NCI-H1694 treated with DMSO at 0.1 percent for 48 hours (cell line): ENCODE data around the gene FIS1.
"Not testable (repeated sequence)": the region's sequence is repeated elsewhere in the genome, so short reads cannot be mapped to it uniquely, and the experiment has no call there.

Source experiments
- DNase-seq: peaks from one replicate; lab custom pipeline; 2025; lab: John Stamatoyannopoulos, UW

FIS1 gene

DNA sequence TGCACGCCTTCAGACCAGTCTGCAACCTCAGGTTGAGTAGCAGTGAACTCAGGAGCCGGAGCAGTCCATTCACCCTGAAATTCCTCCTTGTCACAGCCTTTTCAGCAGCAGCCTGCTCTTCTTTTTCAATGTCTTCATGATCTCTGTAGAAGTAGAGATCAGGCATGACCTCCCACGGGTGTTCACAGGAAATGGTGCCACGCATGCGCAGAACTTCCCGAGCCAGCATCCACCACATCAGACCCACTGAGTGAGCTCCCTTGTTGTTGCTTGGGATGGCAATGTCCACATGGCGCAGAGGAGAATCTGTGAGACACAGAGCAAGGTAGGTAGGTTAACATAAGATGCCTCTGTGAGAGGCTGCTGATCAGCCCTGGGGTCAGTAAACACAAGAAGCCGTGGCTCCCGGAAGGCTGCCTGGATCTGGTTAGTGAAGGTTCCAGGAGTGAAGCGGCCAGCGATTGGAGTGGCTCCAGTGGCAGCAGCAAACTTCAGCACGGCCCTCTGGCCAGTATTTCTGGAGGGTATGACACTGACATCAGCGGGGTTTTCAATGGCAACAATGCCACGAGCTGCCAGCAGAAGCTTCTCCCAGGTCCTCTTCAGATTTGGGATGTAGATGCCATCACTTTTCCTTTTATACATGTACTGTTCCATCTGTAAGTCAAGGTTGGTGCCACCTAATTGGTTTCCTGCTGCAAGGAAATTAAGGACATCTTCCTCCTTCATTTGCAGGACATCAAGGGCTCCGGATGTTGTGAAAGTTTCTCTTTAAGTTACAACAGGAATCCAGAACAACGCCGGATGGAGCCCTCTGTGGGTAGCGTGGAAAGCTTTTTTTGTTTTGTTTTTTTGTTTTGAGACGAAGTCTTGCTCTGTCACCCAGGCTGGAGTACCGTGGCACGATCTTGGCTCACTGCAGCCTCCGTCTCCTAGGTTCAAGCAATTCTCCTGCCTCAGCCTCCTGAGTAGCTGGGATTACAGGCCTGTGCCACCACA is 40.8 kb downstream of the FIS1 start:
- not testable (repeated sequence) for DNase-seq

DNA sequence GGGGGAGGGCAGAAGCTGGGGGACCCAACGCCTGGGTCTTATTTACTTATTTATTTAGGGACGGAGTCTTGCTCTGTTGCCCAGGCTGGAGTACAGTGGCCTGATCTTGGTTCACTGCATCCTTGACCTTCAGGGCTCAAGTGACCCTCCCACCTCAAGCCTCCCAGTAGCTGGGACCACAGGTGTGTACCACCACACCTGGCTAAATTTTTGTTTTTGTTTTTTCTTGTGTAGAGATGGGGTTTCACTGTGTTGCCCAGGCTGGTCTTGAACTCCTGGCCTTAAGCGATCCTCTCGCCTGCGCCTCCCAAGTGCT is 42.3 kb downstream of the FIS1 start:
- DNase-seq, result no peak

GRCh38 chr7:101201695-101202602 is 42.9 kb downstream of the FIS1 start:
- DNase-seq, result no peak

DNA sequence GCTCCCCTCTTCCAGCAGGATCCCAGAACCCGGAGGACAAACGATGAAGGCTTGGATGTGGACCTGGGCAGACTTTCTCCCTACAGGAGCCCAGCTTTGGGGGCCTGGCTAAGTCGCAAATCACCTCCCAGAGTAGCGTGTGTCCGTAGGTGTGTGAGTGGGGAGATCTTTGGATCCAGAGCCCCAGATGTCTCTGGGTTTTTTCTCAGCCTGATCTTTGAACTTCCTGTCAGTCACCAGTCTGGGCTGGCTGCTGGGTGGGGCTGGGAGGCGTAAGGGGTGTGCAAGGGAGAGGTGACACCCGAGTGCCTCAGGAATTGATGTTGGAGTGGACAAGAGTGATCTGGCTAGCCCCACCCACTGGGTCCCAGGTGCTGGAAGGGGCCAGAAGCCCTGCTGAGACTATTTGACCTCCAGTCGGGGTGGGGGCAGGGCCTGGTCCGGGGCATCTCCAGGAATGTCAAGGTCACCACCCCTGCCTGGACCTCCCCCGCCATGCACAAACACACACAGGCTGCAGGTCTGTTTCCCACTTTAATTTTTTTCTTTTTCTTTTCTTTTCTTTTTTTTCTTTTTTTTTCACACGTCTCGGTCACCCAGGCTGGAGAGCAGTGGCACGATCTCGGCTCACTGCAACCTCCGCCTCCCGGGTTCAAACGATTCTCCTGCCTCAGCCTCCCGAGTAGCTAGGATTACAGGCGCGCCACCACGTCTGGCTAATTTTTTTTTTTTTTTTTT is 43.9 kb downstream of the FIS1 start, which contains the start of gene MOGAT3:
TSS of gene MOGAT3 (minus strand) at position 175 of the 738 bp plus-strand sequence. CDS start 182 bp downstream, outside the sequence.
- DNase-seq, result no peak

DNA sequence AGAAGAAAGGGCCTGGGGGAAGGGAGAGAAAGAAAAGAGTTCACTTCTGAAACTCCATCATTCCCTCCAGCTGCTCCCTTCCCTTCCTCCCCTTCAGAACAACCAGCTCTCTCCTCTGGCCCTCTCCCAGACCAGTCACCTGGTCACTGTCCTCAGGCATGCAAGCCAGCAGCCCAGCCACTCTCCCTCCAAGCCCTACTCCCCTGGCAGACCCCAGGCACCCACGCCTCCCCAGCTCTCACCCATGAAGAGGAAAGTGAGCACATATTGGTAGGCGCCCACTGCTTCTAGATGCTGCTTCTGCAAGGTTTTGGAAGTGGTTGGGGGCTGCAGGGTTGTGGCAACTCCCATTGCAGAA is 44.4 kb downstream of the FIS1 start:
- no peak for DNase-seq

DNA sequence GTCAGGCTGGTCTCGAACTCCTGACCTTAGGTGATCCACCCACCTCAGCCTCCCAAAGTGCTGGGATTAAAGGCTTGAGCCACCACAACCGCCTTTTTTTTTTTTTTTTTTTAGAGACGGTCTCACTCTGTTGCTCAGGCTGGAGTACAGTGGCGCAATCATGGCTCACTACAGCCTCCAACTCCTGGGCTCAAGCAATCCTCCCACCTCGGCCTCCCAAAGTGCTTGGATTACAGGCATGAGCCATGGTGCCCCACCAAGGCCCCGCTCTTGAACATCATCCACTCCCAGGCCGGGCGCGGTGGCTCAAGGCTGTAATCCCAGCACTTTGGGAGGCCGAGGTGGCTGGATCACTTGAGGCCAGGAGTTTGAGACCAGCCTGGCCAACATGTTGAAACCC is 45.4 kb downstream of the FIS1 start:
- DNase-seq, result not testable (repeated sequence)

- no peak for DNase-seq
Observed at GRCh38 chr7:101198476-101198875, 46.4 kb downstream of the FIS1 start.

DNA sequence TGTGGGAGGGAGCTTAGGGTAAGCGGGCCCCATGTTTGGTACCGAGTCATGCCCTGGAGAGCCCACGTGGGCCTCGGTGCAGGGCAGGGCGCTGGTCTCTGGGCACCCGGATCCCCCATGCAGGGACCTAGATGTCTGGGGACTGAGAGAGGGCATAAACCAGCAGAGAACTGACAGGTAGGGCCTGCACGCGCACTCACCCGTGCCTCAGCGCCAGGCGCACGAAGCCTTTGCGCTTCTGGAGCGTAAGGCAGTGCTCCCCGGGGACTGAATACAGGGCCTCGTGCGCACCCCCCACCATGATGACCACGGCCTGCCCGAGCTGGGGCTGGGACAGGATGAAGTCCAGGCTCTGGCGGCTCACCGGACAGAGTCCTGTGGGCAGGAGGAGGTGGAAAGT is 46.9 kb downstream of the FIS1 start:
- no peak for DNase-seq

- no peak for DNase-seq
Observed at GRCh38 chr7:101195884-101196283, 49.0 kb downstream of the FIS1 start.
